SJSA1 (cell line): Measurements from ENCODE around the gene KIAA0930. TPM values are rescaled to one million over a fixed set of nuclear protein-coding genes. Genes with fewer than 3 reads are reported as not detected.
A peak's percentile ranks its signal among the peaks of the same experiment; 100 is the strongest.

Experiments used
- DNase-seq, 2 experiments: peaks; one replicate each; pipeline ENCODE4 v3.0.0-alpha.2; 2015 to 2020; ENCODE audit warnings: low spot score in 2 of 2, low read depth in 1 of 2
- H3K27ac ChIP-seq: fragments of 250-450 bp; sonication (Bioruptor Pico); 2 replicates; pipeline ENCODE4 v1.5.1; 2020; ENCODE audit warnings: mild to moderate bottlenecking, moderate library complexity
- H3K27me3 ChIP-seq: fragments of 250-450 bp; sonication (Bioruptor Pico); replicated peaks from 2 replicates; pipeline ENCODE4 v1.5.1; 2020; ENCODE audit warnings: mild to moderate bottlenecking, moderate library complexity
- H3K36me3 ChIP-seq: fragments of 250-450 bp; sonication (Bioruptor Pico); 2 replicates; pipeline ENCODE4 v1.5.1; 2020; ENCODE audit warnings: mild to moderate bottlenecking
- H3K4me1 ChIP-seq: fragments of 250-450 bp; sonication (Bioruptor Pico); replicated peaks from 2 replicates; pipeline ENCODE4 v1.6.1; 2021; ENCODE audit warnings: mild to moderate bottlenecking
- H3K4me3 ChIP-seq: fragments of 250-450 bp; sonication (Bioruptor Pico); 2 replicates; pipeline ENCODE4 v1.5.1; 2020; ENCODE audit warnings: mild to moderate bottlenecking
- H3K9me3 ChIP-seq: fragments of 250-450 bp; sonication (Bioruptor Pico); replicated peaks from 2 replicates; pipeline ENCODE4 v1.5.1; 2020; ENCODE audit warnings: mild to moderate bottlenecking
- total RNA-seq: library from RNA; depleted of rRNA; stranded (reverse); fragments of >200 nt; shearing (Covaris generic); gene quantifications from 2 replicates; pipeline ENCODE4 v1.2.3, GENCODE V29; 2014

KIAA0930 gene
- total RNA-seq, 1 experiment from 2014 or later = 192 TPM

GRCh38 chr22:45188779-45189178 is 51.9 kb downstream of the KIAA0930 start:
- Histone ChIP-seq H3K27me3 (no peaks in the 10 kb centered on the region), H3K4me1 (0 out of 2 replicates have a peak, but pooled peaks cover 4% of the 10 kb centered on the region), H3K4me3 (no peak overlapping the region), H3K36me3 (peaks cover 58% of the 10 kb centered on the region), H3K27ac (no peak overlapping the region), H3K9me3 (no peaks in the 10 kb centered on the region)
- DNase-seq = no peak

GRCh38 chr22:45187891-45188290 is 52.8 kb downstream of the KIAA0930 start:
- no peak for DNase-seq
- Histone ChIP-seq H3K4me1 (0 out of 2 replicates have a peak, but pooled peaks cover 4% of the 10 kb centered on the region), H3K27me3 (no peaks in the 10 kb centered on the region), H3K9me3 (no peaks in the 10 kb centered on the region), H3K4me3 (no peak overlapping the region), H3K27ac (no peak overlapping the region), H3K36me3 (peaks cover 61% of the 10 kb centered on the region)

- Histone ChIP-seq H3K27ac (peak overlapping the region; percentile 34), H3K9me3 (no peaks in the 10 kb centered on the region), H3K36me3 (peaks cover 63% of the 10 kb centered on the region), H3K27me3 (no peaks in the 10 kb centered on the region), H3K4me1 (0 out of 2 replicates have a peak, but pooled peaks cover 4% of the 10 kb centered on the region), H3K4me3 (no peak overlapping the region)
- peak in 1 of 2 experiments; percentile 37 for DNase-seq
Observed at GRCh38 chr22:45185718-45186514, 54.8 kb downstream of the KIAA0930 start.

DNA sequence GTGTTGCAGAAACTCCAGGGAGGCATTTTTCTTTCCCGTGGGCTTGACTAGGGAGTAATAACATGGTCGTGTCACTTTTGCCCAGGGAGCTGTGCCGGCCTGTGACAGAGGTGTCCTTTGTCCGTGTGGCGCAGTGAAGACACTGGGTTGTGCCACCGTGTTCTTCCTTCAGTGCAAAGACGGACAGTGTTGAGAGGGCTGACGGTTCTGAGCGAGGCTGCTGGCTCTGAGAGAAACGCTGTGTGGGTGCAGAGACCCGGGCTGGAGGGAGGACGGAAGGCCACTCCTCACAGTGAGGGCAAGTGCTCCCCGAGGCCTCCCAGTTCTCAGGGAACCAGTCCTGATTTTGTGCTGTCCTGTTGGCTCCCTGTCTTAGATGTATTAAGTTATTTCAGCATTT is 56.7 kb downstream of the KIAA0930 start:
- no peaks in the 10 kb centered on the region for H3K9me3 ChIP-seq
- H3K27me3 ChIP-seq = no peaks in the 10 kb centered on the region
- no peak overlapping the region for H3K4me3 ChIP-seq
- peaks cover 78% of the 10 kb centered on the region for H3K36me3 ChIP-seq
- H3K4me1 ChIP-seq = 0 out of 2 replicates have a peak, but pooled peaks cover 4% of the 10 kb centered on the region
- H3K27ac ChIP-seq = no peak overlapping the region
- no peak for DNase-seq

- 0 out of 2 replicates have a peak, but pooled peaks cover 4% of the 10 kb centered on the region for H3K4me1 ChIP-seq
- no peaks in the 10 kb centered on the region for H3K27me3 ChIP-seq
- DNase-seq = no peak
- no peaks in the 10 kb centered on the region for H3K9me3 ChIP-seq
- peaks cover 87% of the 10 kb centered on the region for H3K36me3 ChIP-seq
- H3K27ac ChIP-seq = no peak overlapping the region
- H3K4me3 ChIP-seq = no peak overlapping the region
Observed at GRCh38 chr22:45181766-45182165, 58.9 kb downstream of the KIAA0930 start.

GRCh38 chr22:45181240-45181639 is 59.5 kb downstream of the KIAA0930 start:
- Histone ChIP-seq H3K27ac (no peak overlapping the region), H3K4me3 (no peak overlapping the region), H3K4me1 (0 out of 2 replicates have a peak, but pooled peaks cover 5% of the 10 kb centered on the region), H3K27me3 (no peaks in the 10 kb centered on the region), H3K9me3 (no peaks in the 10 kb centered on the region), H3K36me3 (peaks cover 87% of the 10 kb centered on the region)
- no peak for DNase-seq

GRCh38 chr22:45180146-45180679 is 60.5 kb downstream of the KIAA0930 start:
- Histone ChIP-seq H3K9me3 (no peaks in the 10 kb centered on the region), H3K4me1 (0 out of 2 replicates have a peak, but pooled peaks cover 3% of the 10 kb centered on the region), H3K27me3 (no peaks in the 10 kb centered on the region), H3K36me3 (peaks cover 91% of the 10 kb centered on the region), H3K4me3 (no peak overlapping the region), H3K27ac (no peak overlapping the region)
- DNase-seq = no peak

- Histone ChIP-seq H3K9me3 (no peaks in the 10 kb centered on the region), H3K27me3 (no peaks in the 10 kb centered on the region), H3K4me1 (0 out of 2 replicates have a peak, but pooled peaks cover 3% of the 10 kb centered on the region), H3K36me3 (peaks cover 97% of the 10 kb centered on the region), H3K4me3 (no peak overlapping the region), H3K27ac (no peak overlapping the region)
- DNase-seq = no peak
Observed at GRCh38 chr22:45179276-45180049, 61.2 kb downstream of the KIAA0930 start.

DNA sequence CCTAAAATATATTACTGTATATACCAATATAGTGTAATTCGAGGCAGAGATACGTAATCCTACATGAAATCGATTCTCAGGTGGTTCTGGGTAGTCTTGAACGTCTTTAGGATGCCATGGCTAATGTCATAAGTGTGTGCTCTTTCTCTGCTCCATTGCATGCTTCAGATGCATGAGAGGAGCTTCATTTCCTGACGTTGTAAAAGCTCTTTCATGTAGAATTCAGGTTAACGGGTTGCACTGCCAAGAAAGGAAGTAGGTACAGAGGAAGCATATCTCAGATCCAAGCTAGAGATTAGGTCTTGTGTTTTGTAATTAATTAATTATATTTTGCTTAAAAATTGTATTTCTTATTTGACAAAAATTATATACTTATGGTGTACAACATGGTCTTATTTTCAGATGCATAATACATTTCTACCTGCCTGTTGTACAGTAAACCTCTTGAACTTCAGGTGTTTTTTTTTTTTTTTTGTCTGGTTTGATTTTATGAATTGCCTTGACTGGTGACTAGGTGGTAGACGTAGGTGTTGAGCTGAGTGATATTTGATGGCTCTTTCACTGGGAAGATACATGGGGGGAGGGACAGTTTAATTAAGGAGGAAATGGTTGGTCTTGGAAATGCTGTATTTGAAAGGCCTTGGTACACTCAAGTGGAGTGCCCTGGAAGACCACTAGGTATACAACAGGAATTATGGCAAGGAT is 67.7 kb downstream of the KIAA0930 start:
- Histone ChIP-seq H3K4me3 (no peak overlapping the region), H3K4me1 (0 out of 2 replicates have a peak, but pooled peaks cover 3% of the 10 kb centered on the region), H3K36me3 (peaks cover 100% of the 10 kb centered on the region), H3K9me3 (no peaks in the 10 kb centered on the region), H3K27ac (no peak overlapping the region), H3K27me3 (no peaks in the 10 kb centered on the region)
- DNase-seq = no peak

GRCh38 chr22:45171830-45172229 is 68.9 kb downstream of the KIAA0930 start:
- H3K36me3 ChIP-seq = peaks cover 100% of the 10 kb centered on the region
- no peak overlapping the region for H3K27ac ChIP-seq
- no peak for DNase-seq
- H3K4me1 ChIP-seq = 0 out of 2 replicates have a peak, but pooled peaks cover 3% of the 10 kb centered on the region
- H3K9me3 ChIP-seq = no peaks in the 10 kb centered on the region
- H3K4me3 ChIP-seq = no peak overlapping the region
- no peaks in the 10 kb centered on the region for H3K27me3 ChIP-seq

DNA sequence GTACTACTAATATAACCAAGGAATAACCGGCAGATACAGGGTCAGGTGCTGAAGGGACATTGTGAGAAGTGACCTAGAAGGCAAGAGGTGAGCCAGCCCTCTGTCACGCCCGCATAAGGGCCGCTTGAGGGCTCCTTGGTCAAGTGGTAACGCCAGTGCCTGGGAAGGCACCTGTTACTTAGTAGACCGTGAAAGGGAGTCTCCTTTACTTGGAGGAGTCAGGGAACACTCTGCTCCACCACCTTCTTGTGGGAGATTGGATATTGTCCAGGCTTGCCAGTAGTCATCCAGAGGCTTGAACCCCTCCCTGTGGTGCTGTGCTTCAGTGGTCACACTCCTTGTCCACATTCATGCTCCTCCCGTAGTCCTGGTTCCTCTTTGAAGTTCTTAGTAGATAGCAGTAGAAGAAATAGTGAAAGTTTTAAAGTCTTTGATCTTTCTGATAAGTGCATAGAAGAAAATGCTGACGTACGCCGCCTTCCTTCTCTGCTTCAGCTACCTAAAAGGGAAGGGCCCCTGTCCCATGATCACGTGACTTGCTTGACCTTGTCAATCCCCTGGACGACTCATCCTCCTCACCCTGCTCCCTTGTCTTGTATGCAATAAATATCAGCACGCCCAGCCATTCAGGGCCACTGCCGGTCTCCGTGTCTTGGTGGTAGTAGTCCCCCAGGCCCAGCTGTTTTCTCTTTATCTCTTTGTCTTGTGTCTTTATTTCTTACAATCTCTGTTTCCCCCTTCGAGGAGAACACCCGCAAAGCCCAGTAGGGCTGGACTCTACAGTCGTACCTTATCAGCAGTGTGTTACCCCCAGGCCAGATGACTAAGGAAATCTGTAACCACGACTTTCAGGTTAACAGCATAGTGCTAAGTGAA is 70.9 kb downstream of the KIAA0930 start:
- Histone ChIP-seq H3K36me3 (peaks cover 96% of the 10 kb centered on the region), H3K27me3 (no peaks in the 10 kb centered on the region), H3K27ac (no peak overlapping the region), H3K9me3 (no peaks in the 10 kb centered on the region), H3K4me3 (no peak overlapping the region), H3K4me1 (peaks cover 6% of the 10 kb centered on the region; the same call in 1 of the 2 replicates)
- no peak for DNase-seq

GRCh38 chr22:45166932-45167331 is 73.8 kb downstream of the KIAA0930 start:
- no peaks in the 10 kb centered on the region for H3K27me3 ChIP-seq

More at GRCh38 chr22:45166932-45167331, 73.8 kb downstream of the KIAA0930 start:
- Histone ChIP-seq H3K36me3 (peaks cover 78% of the 10 kb centered on the region), H3K9me3 (no peaks in the 10 kb centered on the region), H3K27ac (no peak overlapping the region), H3K4me3 (no peak overlapping the region), H3K4me1 (peaks cover 20% of the 10 kb centered on the region)
- DNase-seq = no peak
